ENCODE results near the gene MED22.

DNA sequence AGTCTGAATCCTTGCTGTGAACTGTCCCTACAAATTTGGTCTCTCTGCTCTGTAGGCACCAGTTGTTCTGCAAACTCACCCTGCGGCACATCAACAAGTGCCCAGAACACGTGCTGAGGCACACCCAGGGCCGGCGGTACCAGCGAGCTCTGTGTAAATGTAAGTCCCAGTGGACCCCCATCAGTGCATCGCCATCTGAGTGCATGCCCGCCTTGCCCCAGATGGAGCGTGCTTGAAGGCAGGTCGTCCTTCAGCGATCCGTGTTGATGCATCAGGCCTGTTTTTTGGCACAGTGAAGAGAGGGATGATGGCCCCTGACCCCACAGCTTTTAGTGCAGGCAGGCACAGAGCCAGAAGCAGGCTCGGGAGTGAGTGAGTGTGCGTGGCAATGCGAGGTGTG lies 9.7 kb upstream of the MED22 start:
- TF ChIP-seq GATA2 (IDR thresholded peaks at IDR 0.05; ENCODE audit: low read depth, low read length) = no peak
- TF ChIP-seq GATA3 (IDR thresholded peaks at IDR 0.05; ENCODE audit: low read depth, low read length) = no peak

Measured in SH-SY5Y (cell line).